Measurements from ENCODE around the gene SKOR1.

DNA sequence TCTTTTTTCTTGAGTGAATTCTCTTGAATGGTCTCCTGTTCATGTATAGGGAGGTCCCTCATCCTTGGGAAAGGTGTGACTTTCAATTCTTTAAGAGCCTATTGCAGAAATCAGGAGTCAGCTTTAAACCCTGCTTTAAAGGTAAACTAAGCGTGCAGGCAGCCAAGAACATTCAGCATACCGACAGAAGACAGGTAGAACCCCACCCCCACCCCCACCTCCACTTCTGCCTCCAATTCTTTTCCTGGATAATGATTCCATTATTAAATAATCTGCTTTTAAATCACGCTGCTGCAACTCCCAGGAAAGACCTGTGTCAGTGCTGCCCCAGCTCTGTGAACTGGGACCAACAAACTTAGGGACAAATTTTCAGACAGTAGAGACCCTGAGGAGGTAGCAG is 49.3 kb upstream of the SKOR1 start:
- TF ChIP-seq POLR2A (IDR thresholded peaks at IDR 0.05), result no peak
- TF ChIP-seq, protein P1, sequence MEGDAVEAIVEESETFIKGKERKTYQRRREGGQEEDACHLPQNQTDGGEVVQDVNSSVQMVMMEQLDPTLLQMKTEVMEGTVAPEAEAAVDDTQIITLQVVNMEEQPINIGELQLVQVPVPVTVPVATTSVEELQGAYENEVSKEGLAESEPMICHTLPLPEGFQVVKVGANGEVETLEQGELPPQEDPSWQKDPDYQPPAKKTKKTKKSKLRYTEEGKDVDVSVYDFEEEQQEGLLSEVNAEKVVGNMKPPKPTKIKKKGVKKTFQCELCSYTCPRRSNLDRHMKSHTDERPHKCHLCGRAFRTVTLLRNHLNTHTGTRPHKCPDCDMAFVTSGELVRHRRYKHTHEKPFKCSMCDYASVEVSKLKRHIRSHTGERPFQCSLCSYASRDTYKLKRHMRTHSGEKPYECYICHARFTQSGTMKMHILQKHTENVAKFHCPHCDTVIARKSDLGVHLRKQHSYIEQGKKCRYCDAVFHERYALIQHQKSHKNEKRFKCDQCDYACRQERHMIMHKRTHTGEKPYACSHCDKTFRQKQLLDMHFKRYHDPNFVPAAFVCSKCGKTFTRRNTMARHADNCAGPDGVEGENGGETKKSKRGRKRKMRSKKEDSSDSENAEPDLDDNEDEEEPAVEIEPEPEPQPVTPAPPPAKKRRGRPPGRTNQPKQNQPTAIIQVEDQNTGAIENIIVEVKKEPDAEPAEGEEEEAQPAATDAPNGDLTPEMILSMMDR (IDR thresholded peaks at IDR 0.05), result no peak
